GM19455 (cell line): ENCODE results near the gene TM2D1.
"Not testable (repeated sequence)": the region's sequence is repeated elsewhere in the genome, so short reads cannot be mapped to it uniquely, and the experiment has no call there.

ENCODE experiments used
- ATAC-seq: cut with Tn5 transposase; IDR thresholded peaks from one replicate; pipeline ENCODE4 v1.9.1; 2021; ENCODE audit not compliant: unreplicated experiment

Gene TM2D1

GRCh38 chr1:61724813-61725694 is at the start of gene TM2D1:
Gene TM2D1 (minus strand): TSS chr1:61725141. CDS start chr1:61725120, 21 bp downstream.
- ATAC-seq = peak; percentile 100

- no peak for ATAC-seq
These were observed 45.2 kb upstream of the TM2D1 start for GRCh38 chr1:61770131-61770530.

- ATAC-seq = no peak
These were observed 33.0 kb upstream of the TM2D1 start for GRCh38 chr1:61757950-61758349.

- no peak for ATAC-seq
These were observed 31.8 kb upstream of the TM2D1 start for GRCh38 chr1:61756773-61757172.

- ATAC-seq = no peak
These were observed 29.6 kb upstream of the TM2D1 start for GRCh38 chr1:61754545-61754944.

- ATAC-seq = no peak
These were observed 29.1 kb upstream of the TM2D1 start for GRCh38 chr1:61753998-61754508.

- ATAC-seq = no peak
These were observed 28.0 kb upstream of the TM2D1 start for GRCh38 chr1:61752921-61753389.

- ATAC-seq = no peak
These were observed 24.6 kb upstream of the TM2D1 start for GRCh38 chr1:61749574-61749973.

GRCh38 chr1:61748566-61748965 is 23.6 kb upstream of the TM2D1 start:
- no peak for ATAC-seq

GRCh38 chr1:61746813-61747212 is 21.9 kb upstream of the TM2D1 start:
- ATAC-seq = no peak

GRCh38 chr1:61743716-61744580 is 19.0 kb upstream of the TM2D1 start:
- no peak for ATAC-seq

GRCh38 chr1:61743431-61743705 is 18.4 kb upstream of the TM2D1 start:
- no peak for ATAC-seq

GRCh38 chr1:61742620-61743430 is 17.9 kb upstream of the TM2D1 start:
- ATAC-seq = peak; percentile 46

GRCh38 chr1:61741711-61742619 is 17.0 kb upstream of the TM2D1 start, which contains the start of gene PATJ:
Gene PATJ (plus strand): TSS chr1:61742480. CDS start chr1:61762893, 20,413 bp downstream.
- peak; percentile 80 for ATAC-seq

- ATAC-seq = no peak
These were observed 16.1 kb upstream of the TM2D1 start for GRCh38 chr1:61740751-61741700.

- ATAC-seq = no peak
These were observed 7.8 kb upstream of the TM2D1 start for GRCh38 chr1:61732726-61733125.

- not testable (repeated sequence) for ATAC-seq
These were observed 5.7 kb upstream of the TM2D1 start for GRCh38 chr1:61730679-61731078.

- ATAC-seq = no peak
These were observed 2.6 kb upstream of the TM2D1 start for GRCh38 chr1:61727544-61727943.

- ATAC-seq = no peak
These were observed 482 bp downstream of the TM2D1 start for GRCh38 chr1:61724506-61724812.
